MCF 10A (cell line): ENCODE data around the gene CFAP61. TPM values are rescaled to one million over a fixed set of nuclear protein-coding genes. Genes with fewer than 3 reads are reported as not detected.

Experiments
- BruUV-seq: library from RNA; stranded (reverse); fragments of 400-500 nt; replicated peaks from 2 replicates; lab custom pipeline; 2021; lab: Mats Ljungman, UMichigan
- CTCF ChIA-PET: fragments of 300-600 bp; sonication (Branson Sonifier 250); formaldehyde crosslinking; extraction: SDS; loops from one replicate; lab custom pipeline; 2021; ENCODE audit warnings: antibody characterized with exemption, inconsistent platforms; lab: Yijun Ruan, JAX
- POLR2A ChIA-PET: fragments of 300-600, 350-650 bp; sonication (Branson Sonifier 250); formaldehyde crosslinking; extraction: SDS; loops from one replicate; lab custom pipeline; 2020; ENCODE audit warnings: antibody characterized with exemption, inconsistent platforms; lab: Yijun Ruan, JAX
- DNase-seq: peaks from one replicate; pipeline ENCODE4 v3.0.0-alpha.2; 2018; ENCODE audit not compliant: unreplicated experiment
- H3K27ac Mint-ChIP-seq: one replicate; pipeline ENCODE4 v1.8.0; 2022; ENCODE audit warnings: mild to moderate bottlenecking, low read depth, mixed read lengths; ENCODE audit not compliant: unreplicated experiment
- H3K27me3 Mint-ChIP-seq: one replicate; pipeline ENCODE4 v1.8.0; 2022; ENCODE audit warnings: mixed read lengths; ENCODE audit not compliant: insufficient read depth, unreplicated experiment
- H3K36me3 Mint-ChIP-seq: one replicate; pipeline ENCODE4 v1.8.0; 2022; ENCODE audit warnings: mild to moderate bottlenecking, moderate library complexity, mixed read lengths; ENCODE audit not compliant: insufficient read depth, unreplicated experiment
- H3K4me1 Mint-ChIP-seq: one replicate; pipeline ENCODE4 v1.8.0; 2022; ENCODE audit warnings: mixed read lengths; ENCODE audit not compliant: insufficient read depth, unreplicated experiment
- H3K4me3 Mint-ChIP-seq: one replicate; pipeline ENCODE4 v1.8.0; 2022; ENCODE audit warnings: mild to moderate bottlenecking, moderate library complexity, mixed read lengths; ENCODE audit not compliant: unreplicated experiment
- H3K9me3 Mint-ChIP-seq: one replicate; pipeline ENCODE4 v1.8.0; 2022; ENCODE audit warnings: mixed read lengths; ENCODE audit not compliant: unreplicated experiment
- CTCF ChIP-seq: fragments of 200-600 bp; IDR thresholded peaks from one replicate; pipeline ENCODE4 v1.8.0; 2022; ENCODE audit warnings: antibody characterized with exemption, mild to moderate bottlenecking; ENCODE audit not compliant: unreplicated experiment
- intact Hi-C: fragments of 100-400 bp; cut with micrococcal nuclease; formaldehyde crosslinking; loops from 2 replicates; pipeline ENCODE4 v1.14.1; 2022
- total RNA-seq: library from RNA; stranded (reverse); gene quantifications from 2 replicates; pipeline ENCODE4 v1.2.3, GENCODE V29; 2022

The CFAP61 gene
- total RNA-seq, 1 experiment from 2014 or later, result 1.5 TPM

GRCh38 chr20:20248620-20249200 lies 196.4 kb downstream of the CFAP61 start:
- no peak overlapping the region for H3K27ac Mint-ChIP-seq
- intact Hi-C loops, result no loop called here
- ChIA-PET POLR2A (interaction anchor here (0.7 to 1.6 kb wide), 2 partner anchors 9 to 40 kb away, joined by 3 to 4 read pairs; no protein-coding TSS in a partner anchor), CTCF (interaction anchor here (0.8 to 1.4 kb wide), 4 partner anchors 10 to 165 kb away, joined by 3 to 7 read pairs (median 4); no protein-coding TSS in a partner anchor)
- H3K36me3 Mint-ChIP-seq, result no peaks in the 10 kb centered on the region
- BruUV-seq, result no TSS peak
- H3K4me1 Mint-ChIP-seq, result no peaks in the 10 kb centered on the region
- TF ChIP-seq CTCF, result no peak
- H3K9me3 Mint-ChIP-seq, result peaks cover 11% of the 10 kb centered on the region
- H3K4me3 Mint-ChIP-seq, result no peak overlapping the region
- H3K27me3 Mint-ChIP-seq, result no peaks in the 10 kb centered on the region
- no peak for DNase-seq

- no peak for DNase-seq
- BruUV-seq, result no TSS peak
- Mint-ChIP-seq H3K27ac (no peak overlapping the region), H3K9me3 (no peaks in the 10 kb centered on the region), H3K4me1 (no peaks in the 10 kb centered on the region), H3K27me3 (no peaks in the 10 kb centered on the region), H3K36me3 (no peaks in the 10 kb centered on the region), H3K4me3 (no peak overlapping the region)
- POLR2A ChIA-PET, result interaction anchor here (1.4 kb wide), 1 partner anchor 9 kb away, joined by 3 read pairs; no protein-coding TSS in a partner anchor
- TF ChIP-seq CTCF, result no peak
- CTCF ChIA-PET, result interaction anchor here (0.5 to 3.7 kb wide), 3 partner anchors 14 to 677 kb away, joined by 3 to 23 read pairs (median 4); no protein-coding TSS in a partner anchor
- intact Hi-C loops, result no loop called here
Observed at GRCh38 chr20:20251317-20251716, 199.0 kb downstream of the CFAP61 start.

DNA sequence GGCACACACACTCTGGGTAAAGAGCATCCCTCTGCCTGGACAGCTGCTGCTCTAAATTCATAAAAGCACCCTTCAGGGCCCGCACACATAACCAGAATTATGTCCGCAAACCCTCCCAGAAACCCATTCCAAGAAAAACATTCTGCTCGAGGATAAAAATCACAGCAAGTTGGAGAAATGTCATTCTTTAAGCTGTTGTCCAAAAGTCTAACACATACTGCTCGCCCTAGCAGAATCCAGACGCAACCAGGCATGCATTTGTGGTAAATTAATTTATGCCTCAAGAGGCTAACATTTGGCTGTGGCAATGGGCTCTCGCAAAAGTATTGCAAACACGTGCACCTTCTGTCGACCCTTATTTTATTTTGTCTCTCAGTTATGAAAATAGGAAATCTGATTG lies 199.5 kb downstream of the CFAP61 start:
- CTCF ChIA-PET, result interaction anchor here (0.5 to 3.7 kb wide), 2 partner anchors 14 to 677 kb away, joined by 3 to 23 read pairs; no protein-coding TSS in a partner anchor
- no peak for DNase-seq
- H3K9me3 Mint-ChIP-seq, result no peaks in the 10 kb centered on the region
- BruUV-seq, result no TSS peak
- H3K27ac Mint-ChIP-seq, result no peak overlapping the region
- no peaks in the 10 kb centered on the region for H3K4me1 Mint-ChIP-seq
- intact Hi-C loops, result no loop called here
- H3K36me3 Mint-ChIP-seq, result no peaks in the 10 kb centered on the region
- no peak for TF ChIP-seq CTCF
- POLR2A ChIA-PET, result interaction anchor here (1.4 kb wide), 1 partner anchor 10 kb away, joined by 3 read pairs; no protein-coding TSS in a partner anchor
- no peaks in the 10 kb centered on the region for H3K27me3 Mint-ChIP-seq
- H3K4me3 Mint-ChIP-seq, result no peak overlapping the region

GRCh38 chr20:20253039-20253743 lies 200.9 kb downstream of the CFAP61 start:
- intact Hi-C loops, result no loop called here
- ChIA-PET POLR2A (no interaction called here), CTCF (interaction anchor here (0.7 to 3.7 kb wide), 4 partner anchors 11 to 16 kb away, joined by 3 to 23 read pairs (median 8); no protein-coding TSS in a partner anchor)
- Mint-ChIP-seq H3K4me3 (no peak overlapping the region), H3K27ac (no peak overlapping the region), H3K36me3 (no peaks in the 10 kb centered on the region), H3K27me3 (no peaks in the 10 kb centered on the region), H3K4me1 (no peaks in the 10 kb centered on the region), H3K9me3 (no peaks in the 10 kb centered on the region)
- no peak for DNase-seq
- TF ChIP-seq CTCF, result no peak
- no TSS peak for BruUV-seq
